PC-3 (cell line): Measurements from ENCODE around the gene CASZ1.

Experiments
- EZH2 ChIP-seq: fragments of 300-600 bp; sonication (generic); IDR thresholded peaks from one replicate; pipeline ENCODE4 v1.6.1; 2017; ENCODE audit warnings: antibody characterized with exemption, mild to moderate bottlenecking, low read length; ENCODE audit not compliant: unreplicated experiment
- TF ChIP-seq, protein P1 (sequence below): fragments of 300-600 bp; sonication (generic); conservative IDR thresholded peaks from 2 replicates; pipeline ENCODE4 v1.5.1; 2017; ENCODE audit warnings: antibody characterized with exemption, low read depth, mild to moderate bottlenecking, low read length

DNA sequence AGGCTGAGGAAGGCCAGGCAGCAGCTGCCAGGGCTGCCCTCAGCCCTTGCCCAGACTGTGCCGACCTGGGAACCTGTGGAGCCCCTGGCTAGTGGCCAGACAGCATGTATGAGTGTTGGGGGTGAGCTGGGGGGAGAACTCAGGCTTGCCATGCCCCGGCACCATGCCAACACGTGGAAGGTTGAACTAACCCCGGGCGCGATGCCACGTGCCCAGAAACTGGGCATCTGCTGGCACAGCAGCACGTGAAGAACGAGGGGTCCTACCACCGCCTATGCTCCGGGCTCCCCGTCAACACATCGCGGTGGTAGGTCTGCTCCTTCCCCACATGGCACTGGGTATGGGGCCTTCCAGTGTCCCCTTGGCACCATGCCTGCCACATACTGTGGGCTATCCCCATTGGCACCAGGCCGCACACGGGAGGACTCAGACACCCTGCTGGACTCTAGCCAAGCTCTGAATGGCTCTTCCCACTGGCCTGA is 68.7 kb downstream of the CASZ1 start:
- TF ChIP-seq, protein P1, sequence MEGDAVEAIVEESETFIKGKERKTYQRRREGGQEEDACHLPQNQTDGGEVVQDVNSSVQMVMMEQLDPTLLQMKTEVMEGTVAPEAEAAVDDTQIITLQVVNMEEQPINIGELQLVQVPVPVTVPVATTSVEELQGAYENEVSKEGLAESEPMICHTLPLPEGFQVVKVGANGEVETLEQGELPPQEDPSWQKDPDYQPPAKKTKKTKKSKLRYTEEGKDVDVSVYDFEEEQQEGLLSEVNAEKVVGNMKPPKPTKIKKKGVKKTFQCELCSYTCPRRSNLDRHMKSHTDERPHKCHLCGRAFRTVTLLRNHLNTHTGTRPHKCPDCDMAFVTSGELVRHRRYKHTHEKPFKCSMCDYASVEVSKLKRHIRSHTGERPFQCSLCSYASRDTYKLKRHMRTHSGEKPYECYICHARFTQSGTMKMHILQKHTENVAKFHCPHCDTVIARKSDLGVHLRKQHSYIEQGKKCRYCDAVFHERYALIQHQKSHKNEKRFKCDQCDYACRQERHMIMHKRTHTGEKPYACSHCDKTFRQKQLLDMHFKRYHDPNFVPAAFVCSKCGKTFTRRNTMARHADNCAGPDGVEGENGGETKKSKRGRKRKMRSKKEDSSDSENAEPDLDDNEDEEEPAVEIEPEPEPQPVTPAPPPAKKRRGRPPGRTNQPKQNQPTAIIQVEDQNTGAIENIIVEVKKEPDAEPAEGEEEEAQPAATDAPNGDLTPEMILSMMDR, result no peak
- no peak for TF ChIP-seq EZH2
